Immature natural killer cell (primary cell): Measurements from ENCODE around the gene FMNL3. TPM values are rescaled to one million over a fixed set of nuclear protein-coding genes. Genes with fewer than 3 reads are reported as not detected.

Experiments used
- DNase-seq, 3 donors: peaks; one replicate each; pipeline ENCODE4 v3.0.0; 2022; ENCODE audit warnings: mixed read lengths in 1 of 3
- H3K27ac Mint-ChIP-seq, 6 donors: one replicate each; pipeline ENCODE4 v1.8.0; 2020; ENCODE audit warnings: mixed read lengths in 6 of 6, mild to moderate bottlenecking in 5 of 6, inconsistent platforms in 4 of 6, moderate library complexity in 3 of 6
- H3K27me3 Mint-ChIP-seq, 3 donors: one replicate each; pipeline ENCODE4 v1.8.0; 2020 to 2021; ENCODE audit warnings: low read depth in 3 of 3, mild to moderate bottlenecking in 3 of 3, mixed read lengths in 3 of 3, moderate library complexity in 3 of 3, inconsistent platforms in 1 of 3
- H3K36me3 Mint-ChIP-seq, 3 donors: one replicate each; pipeline ENCODE4 v1.8.0; 2020; ENCODE audit warnings: mixed read lengths in 3 of 3, inconsistent platforms in 2 of 3, mild to moderate bottlenecking in 2 of 3
- H3K4me1 Mint-ChIP-seq, 2 donors: one replicate each; pipeline ENCODE4 v1.8.0; 2020; ENCODE audit warnings: inconsistent platforms in 2 of 2, mild to moderate bottlenecking in 2 of 2, mixed read lengths in 2 of 2, moderate library complexity in 1 of 2
- H3K4me3 Mint-ChIP-seq, 5 donors: one replicate each; pipeline ENCODE4 v1.8.0; 2020; ENCODE audit warnings: mild to moderate bottlenecking in 5 of 5, mixed read lengths in 5 of 5, inconsistent platforms in 3 of 5, moderate library complexity in 3 of 5
- H3K9me3 Mint-ChIP-seq, 6 donors: one replicate each; pipeline ENCODE4 v1.8.0; 2020; ENCODE audit warnings: mild to moderate bottlenecking in 6 of 6, mixed read lengths in 6 of 6, inconsistent platforms in 4 of 6, moderate library complexity in 3 of 6
- polyA plus RNA-seq, 3 donors: library from polyadenylated mRNA; unstranded; fragments of 300-500 nt; fragmentation: Illumina TruSeq; gene quantifications; one replicate each; pipeline ENCODE4 v1.2.3, GENCODE V29; 2021

FMNL3 gene
- polyA plus RNA-seq, 3 donors from 2014 or later = 11.0 to 22.7 (median 12.6) TPM

- peaks cover 0 to 4% (median 0%) of the 10 kb centered on the region in 3 donors for H3K27me3 Mint-ChIP-seq
- peaks cover 28 to 30% of the 10 kb centered on the region in 2 donors for H3K4me1 Mint-ChIP-seq
- H3K27ac Mint-ChIP-seq = peak overlapping the region in 4 of 6 donors; percentile 29 to 61 (median 44)
- DNase-seq = peak; percentile 41 to 58 (median 49)
- H3K9me3 Mint-ChIP-seq = no peaks in the 10 kb centered on the region
- peaks cover 0 to under 1% (median 0%) of the 10 kb centered on the region in 3 donors for H3K36me3 Mint-ChIP-seq
- peak overlapping the region in 1 of 5 donors; percentile 3 for H3K4me3 Mint-ChIP-seq
Observed at GRCh38 chr12:49636979-49637755, 70.0 kb downstream of the FMNL3 start.

GRCh38 chr12:49636574-49636973 lies 70.6 kb downstream of the FMNL3 start:
- H3K27ac Mint-ChIP-seq = peak overlapping the region in 2 of 6 donors; percentile 29 to 58

GRCh38 chr12:49635656-49636055 lies 71.5 kb downstream of the FMNL3 start:
- H3K4me3 Mint-ChIP-seq = no peak overlapping the region
- no peak for DNase-seq
- no peak overlapping the region for H3K27ac Mint-ChIP-seq
- peaks cover 27 to 30% of the 10 kb centered on the region in 2 donors for H3K4me1 Mint-ChIP-seq
- peaks cover 0 to 6% (median 2%) of the 10 kb centered on the region in 3 donors for H3K27me3 Mint-ChIP-seq
- H3K36me3 Mint-ChIP-seq = peaks cover 0 to 5% (median 0%) of the 10 kb centered on the region in 3 donors
- H3K9me3 Mint-ChIP-seq = no peaks in the 10 kb centered on the region

More at GRCh38 chr12:49636574-49636973, 70.6 kb downstream of the FMNL3 start:
- Mint-ChIP-seq H3K4me3 (no peak overlapping the region), H3K4me1 (peaks cover 28 to 30% of the 10 kb centered on the region in 2 donors), H3K27me3 (peaks cover 0 to 6% (median 0%) of the 10 kb centered on the region in 3 donors), H3K9me3 (no peaks in the 10 kb centered on the region), H3K36me3 (peaks cover 0 to 5% (median 0%) of the 10 kb centered on the region in 3 donors)
- DNase-seq = no peak

- Mint-ChIP-seq H3K27me3 (peaks cover 0 to 6% (median 2%) of the 10 kb centered on the region in 3 donors), H3K27ac (no peak overlapping the region), H3K4me3 (no peak overlapping the region), H3K4me1 (peaks cover 27 to 30% of the 10 kb centered on the region in 2 donors), H3K9me3 (no peaks in the 10 kb centered on the region), H3K36me3 (peaks cover 0 to 5% (median 0%) of the 10 kb centered on the region in 3 donors)
- no peak for DNase-seq
Observed at GRCh38 chr12:49635036-49635435, 72.2 kb downstream of the FMNL3 start.

GRCh38 chr12:49633703-49634345 lies 73.4 kb downstream of the FMNL3 start:
- Mint-ChIP-seq H3K9me3 (no peaks in the 10 kb centered on the region), H3K36me3 (peaks cover 0 to 5% (median 0%) of the 10 kb centered on the region in 3 donors), H3K4me1 (peaks cover 27 to 30% of the 10 kb centered on the region in 2 donors), H3K27ac (peak overlapping the region in 3 of 6 donors; percentile 7 to 49 (median 23)), H3K27me3 (peaks cover 0 to 7% (median 2%) of the 10 kb centered on the region in 3 donors), H3K4me3 (peak overlapping the region in 2 of 5 donors; percentile 10 to 24)
- peak; percentile 17 to 33 (median 21) for DNase-seq

- no peak for DNase-seq
- Mint-ChIP-seq H3K36me3 (peaks cover 0 to 5% (median 0%) of the 10 kb centered on the region in 3 donors), H3K27me3 (peaks cover 0 to 7% (median 2%) of the 10 kb centered on the region in 3 donors), H3K4me1 (peaks cover 27 to 30% of the 10 kb centered on the region in 2 donors), H3K9me3 (no peaks in the 10 kb centered on the region), H3K27ac (peak overlapping the region in 3 of 6 donors; percentile 8 to 74 (median 38)), H3K4me3 (peak overlapping the region in 1 of 5 donors; percentile 10)
Observed at GRCh38 chr12:49632986-49633702, 74.1 kb downstream of the FMNL3 start.

GRCh38 chr12:49632401-49632800 lies 74.8 kb downstream of the FMNL3 start:
- no peaks in the 10 kb centered on the region for H3K9me3 Mint-ChIP-seq
- H3K4me3 Mint-ChIP-seq = no peak overlapping the region
- peaks cover 27 to 29% of the 10 kb centered on the region in 2 donors for H3K4me1 Mint-ChIP-seq
- no peak for DNase-seq
- H3K36me3 Mint-ChIP-seq = peaks cover 0 to 5% (median 0%) of the 10 kb centered on the region in 3 donors
- peaks cover 0 to 7% (median 2%) of the 10 kb centered on the region in 3 donors for H3K27me3 Mint-ChIP-seq
- no peak overlapping the region for H3K27ac Mint-ChIP-seq

- Mint-ChIP-seq H3K27ac (no peak overlapping the region), H3K4me3 (no peak overlapping the region)
Observed at GRCh38 chr12:49631336-49631907, 75.8 kb downstream of the FMNL3 start.

GRCh38 chr12:49627752-49628360 lies 79.3 kb downstream of the FMNL3 start:
- H3K4me3 Mint-ChIP-seq = no peak overlapping the region
- peaks cover 2 to 11% (median 3%) of the 10 kb centered on the region in 3 donors for H3K27me3 Mint-ChIP-seq
- no peak overlapping the region for H3K27ac Mint-ChIP-seq
- no peaks in the 10 kb centered on the region for H3K9me3 Mint-ChIP-seq
- peaks cover 4 to 8% of the 10 kb centered on the region in 2 donors for H3K4me1 Mint-ChIP-seq
- peaks cover 0 to 5% (median 0%) of the 10 kb centered on the region in 3 donors for H3K36me3 Mint-ChIP-seq
- DNase-seq = no peak

More at GRCh38 chr12:49631336-49631907, 75.8 kb downstream of the FMNL3 start:
- no peaks in the 10 kb centered on the region for H3K9me3 Mint-ChIP-seq
- DNase-seq = no peak
- H3K27me3 Mint-ChIP-seq = peaks cover 0 to 6% (median 2%) of the 10 kb centered on the region in 3 donors
- peaks cover 18 to 19% of the 10 kb centered on the region in 2 donors for H3K4me1 Mint-ChIP-seq
- peaks cover 0 to 5% (median 0%) of the 10 kb centered on the region in 3 donors for H3K36me3 Mint-ChIP-seq

- H3K4me3 Mint-ChIP-seq = no peak overlapping the region
- H3K27ac Mint-ChIP-seq = no peak overlapping the region
- H3K36me3 Mint-ChIP-seq = peaks cover 0 to 1% (median 0%) of the 10 kb centered on the region in 3 donors
- peaks cover 8 to 15% (median 10%) of the 10 kb centered on the region in 3 donors for H3K27me3 Mint-ChIP-seq
- H3K4me1 Mint-ChIP-seq = peaks cover 12 to 16% of the 10 kb centered on the region in 2 donors
- DNase-seq = no peak
- H3K9me3 Mint-ChIP-seq = no peaks in the 10 kb centered on the region
Observed at GRCh38 chr12:49626836-49627235, 80.4 kb downstream of the FMNL3 start.

- no peak for DNase-seq
- Mint-ChIP-seq H3K4me3 (no peak overlapping the region), H3K27me3 (peaks cover 8 to 18% (median 11%) of the 10 kb centered on the region in 3 donors), H3K9me3 (no peaks in the 10 kb centered on the region), H3K4me1 (peaks cover 17 to 21% of the 10 kb centered on the region in 2 donors), H3K27ac (no peak overlapping the region), H3K36me3 (no peaks in the 10 kb centered on the region)
Observed at GRCh38 chr12:49626169-49626835, 80.9 kb downstream of the FMNL3 start.

GRCh38 chr12:49624921-49625577 lies 82.2 kb downstream of the FMNL3 start:
- Mint-ChIP-seq H3K27ac (peak overlapping the region in 4 of 6 donors; percentile 24 to 75 (median 70)), H3K27me3 (peaks cover 8 to 18% (median 10%) of the 10 kb centered on the region in 3 donors), H3K4me1 (peaks cover 25 to 27% of the 10 kb centered on the region in 2 donors), H3K4me3 (peak overlapping the region; percentile 18 to 54 (median 43)), H3K36me3 (no peaks in the 10 kb centered on the region), H3K9me3 (no peaks in the 10 kb centered on the region)
- no peak for DNase-seq
